Measurements from ENCODE around the gene SLC27A5. TPM values are rescaled to one million over a fixed set of nuclear protein-coding genes. Genes with fewer than 3 reads are reported as not detected.

The SLC27A5 gene
- total and polyA plus RNA-seq, 9 of the 15 experiments (the other 6 are each of a cell fraction or from before 2014, with no cell fraction given): 42.2 to 318 (median 64.7) TPM

DNA sequence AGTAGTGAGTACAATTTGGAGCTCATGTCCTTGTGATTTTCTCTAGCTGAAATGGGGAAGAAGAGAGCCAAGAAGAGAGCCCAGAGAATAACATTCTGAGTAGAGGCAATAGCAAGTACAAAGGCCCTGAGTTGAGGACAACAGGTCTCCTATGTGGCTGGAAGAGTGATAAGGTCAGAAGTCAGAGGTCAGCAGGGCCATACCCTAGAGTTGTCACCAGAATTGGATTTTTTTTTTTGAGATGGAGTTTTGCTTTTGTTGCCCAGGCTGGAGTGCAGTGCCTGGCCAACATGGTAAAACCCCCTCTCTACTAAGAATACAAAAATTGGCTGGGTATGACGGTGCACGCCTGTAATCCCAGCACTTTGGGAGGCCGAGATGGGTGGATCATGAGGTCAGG, 24.1 kb upstream of the SLC27A5 start:
- in situ Hi-C loops (cut with MboI) (no loop called here), intact Hi-C loops (cut with micrococcal nuclease) (no loop called here)
- Histone ChIP-seq H3K27me3 (ENCODE audit: control insufficient read depth in 2 of 2, insufficient read depth in 2 of 2, low read length in 2 of 2) (peaks cover 0 to 5% of the 10 kb centered on the region in 2 experiments; a peak in 1 of 5 replicates), H3K9me1 (ENCODE audit: control insufficient read depth, insufficient read depth, low read length) (no peaks in the 10 kb centered on the region), H3K9me3 (replicated peaks; ENCODE audit: control insufficient read depth, insufficient read depth, low read depth, low read length) (no peaks in the 10 kb centered on the region), H3K79me2 (ENCODE audit: control insufficient read depth, insufficient read depth, low read length) (no peaks in the 10 kb centered on the region), H4K20me1 (replicated peaks; ENCODE audit: control insufficient read depth, insufficient read depth, low read length) (no peaks in the 10 kb centered on the region), H3K4me3 (no peak overlapping the region), H3K4me1 (replicated peaks in 1 of 2; ENCODE audit: control insufficient read depth in 2 of 2, insufficient read depth in 2 of 2, low read length in 2 of 2) (peaks cover 0 to 10% of the 10 kb centered on the region in 2 experiments; a peak in 2 of 5 replicates), H2AFZ (ENCODE audit: low read depth, low read length) (no peak overlapping the region), H3K4me2 (ENCODE audit: insufficient read depth, low read length) (no peak overlapping the region), H3K27ac (ENCODE audit: extremely low read depth, low read depth, low read length) (no peak overlapping the region), H3K36me3 (ENCODE audit: control insufficient read depth, insufficient read depth, low read length) (no peaks in the 10 kb centered on the region), H3K9ac (ENCODE audit: insufficient read depth in 1 of 2, low read depth in 2 of 2, low read length in 2 of 2) (no peak overlapping the region)
- DNase-seq (ENCODE audit: extremely low read depth in 1 of 4, low spot score in 3 of 4) (no peak), FAIRE-seq (no peak), ATAC-seq (no peak)
- TF ChIP-seq ARHGAP35 (IDR thresholded peaks at IDR 0.05; ENCODE audit: partially characterized antibody) (no peak), NR2C1 (IDR thresholded peaks at IDR 0.05) (peak; percentile 68), NR2C1 (tag; IDR thresholded peaks at IDR 0.05) (peak; percentile 58)
- CTCF ChIA-PET (ENCODE audit: low intra/inter-chr PET ratio): no interaction called here
- POLR2A ChIA-PET: no interaction called here
- WGBS (ENCODE audit: insufficient coverage, low coverage, missing lambda C conversion rate): 77% methylated on average over 3 of the region's 3 CpGs
- BruUV-seq (replicated peaks): no TSS peak

DNA sequence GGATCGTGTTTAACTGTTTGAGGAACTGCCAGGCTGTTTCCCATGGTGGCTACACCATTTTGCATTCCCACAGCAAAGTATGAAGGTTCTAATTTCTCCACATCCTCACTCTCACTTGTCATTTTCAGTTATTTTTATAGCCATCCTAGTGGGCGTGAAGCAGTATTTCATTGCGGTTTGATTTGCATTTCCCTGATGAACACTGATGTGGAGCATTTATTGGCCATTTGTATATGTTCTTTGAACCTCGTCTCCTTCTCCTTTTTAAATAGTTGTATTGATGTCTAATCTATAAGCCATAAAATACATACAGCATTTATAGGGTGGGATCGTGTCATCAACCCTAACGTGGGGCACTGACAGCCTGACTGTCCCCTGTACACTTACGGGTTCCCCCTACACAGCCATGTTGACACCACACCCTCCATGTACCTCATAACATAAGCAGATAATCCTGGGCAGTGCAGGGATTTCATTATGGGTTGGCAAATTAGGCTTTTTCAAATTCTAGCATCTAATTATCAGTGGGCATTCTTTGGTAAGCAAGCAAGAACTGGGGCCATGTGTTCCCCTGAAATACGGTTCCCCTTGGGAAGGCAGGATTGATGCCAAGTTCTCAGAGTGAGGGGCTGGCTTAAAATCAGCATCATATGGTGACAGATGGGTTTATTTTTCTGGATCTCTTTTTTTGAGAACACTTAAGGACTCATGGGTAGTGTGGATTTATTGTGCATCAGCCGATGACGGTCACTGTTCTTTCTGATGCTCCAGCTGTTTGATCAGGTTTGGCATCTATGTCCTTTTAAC, 19.4 kb upstream of the SLC27A5 start:
- TF ChIP-seq HOXB6 (CRISPR knock-in tag; IDR thresholded peaks at IDR 0.05; ENCODE audit: borderline replicate concordance) (no peak), SMARCC2 (IDR thresholded peaks at IDR 0.05; ENCODE audit: low read depth) (no peak)
- no peaks in the 10 kb centered on the region for H3K79me2 ChIP-seq (ENCODE audit: control insufficient read depth, insufficient read depth, low read length)
- H3K9me1 ChIP-seq (ENCODE audit: control insufficient read depth, insufficient read depth, low read length): no peaks in the 10 kb centered on the region
- H3K4me1 ChIP-seq (replicated peaks in 1 of 2; ENCODE audit: control insufficient read depth in 2 of 2, insufficient read depth in 2 of 2, low read length in 2 of 2): peaks cover 0 to 3% of the 10 kb centered on the region in 2 experiments; a peak in 1 of 5 replicates
- no peak overlapping the region for H3K9ac ChIP-seq (ENCODE audit: insufficient read depth in 1 of 2, low read depth in 2 of 2, low read length in 2 of 2)
- ChIA-PET CTCF (ENCODE audit: low intra/inter-chr PET ratio) (no interaction called here), POLR2A (interaction anchor here (0.8 to 1.3 kb wide), 2 partner anchors 12 to 13 kb away, joined by 3 to 4 read pairs; partner anchors contain the start of gene TRIM28)
- in situ Hi-C loops (cut with MboI) (no loop called here), intact Hi-C loops (cut with micrococcal nuclease) (no loop called here)
- 14% methylated on average over 10 of the region's 10 CpGs for WGBS (ENCODE audit: insufficient coverage, low coverage, missing lambda C conversion rate)
- H2AFZ ChIP-seq (ENCODE audit: low read depth, low read length): no peak overlapping the region
- DNase-seq (ENCODE audit: extremely low read depth in 1 of 4, low spot score in 3 of 4) (no peak), FAIRE-seq (no peak), ATAC-seq (no peak)
- H3K9me3 ChIP-seq (replicated peaks; ENCODE audit: control insufficient read depth, insufficient read depth, low read depth, low read length): no peaks in the 10 kb centered on the region
- no peaks in the 10 kb centered on the region for H3K36me3 ChIP-seq (ENCODE audit: control insufficient read depth, insufficient read depth, low read length)
- no peak overlapping the region for H3K27ac ChIP-seq (ENCODE audit: extremely low read depth, low read depth, low read length)
- H3K4me2 ChIP-seq (ENCODE audit: insufficient read depth, low read length): no peak overlapping the region
- H4K20me1 ChIP-seq (replicated peaks; ENCODE audit: control insufficient read depth, insufficient read depth, low read length): no peaks in the 10 kb centered on the region
- H3K27me3 ChIP-seq (ENCODE audit: control insufficient read depth in 2 of 2, insufficient read depth in 2 of 2, low read length in 2 of 2): peaks cover 0 to 5% of the 10 kb centered on the region in 2 experiments; a peak in 1 of 5 replicates
- no peak overlapping the region for H3K4me3 ChIP-seq
- BruUV-seq (replicated peaks): no TSS peak

Data from K562 (cell line).